H9 (cell line): Measurements from ENCODE around the gene DEFB110. TPM values are rescaled to one million over a fixed set of nuclear protein-coding genes. Genes with fewer than 3 reads are reported as not detected.

Experiments
- DNase-seq: peaks from one replicate; pipeline ENCODE4 v3.0.0-alpha.2; 2017
- H2AFZ ChIP-seq: one replicate; pipeline ENCODE4 v1.6.1; 2013; ENCODE audit warnings: mild to moderate bottlenecking, low read length, control low read depth, moderate library complexity
- H2AK5ac ChIP-seq: 2 replicates; pipeline ENCODE4 v1.6.1; 2013; ENCODE audit warnings: low read length, control low read depth, mixed read lengths; ENCODE audit not compliant: insufficient read length
- H2BK120ac ChIP-seq: one replicate; pipeline ENCODE4 v1.6.1; 2013; ENCODE audit warnings: low read depth, mild to moderate bottlenecking, low read length, control low read depth, inconsistent platforms; ENCODE audit not compliant: poor library complexity, severe bottlenecking
- H2BK12ac ChIP-seq: 2 replicates; pipeline ENCODE4 v1.6.1; 2013; ENCODE audit warnings: low read length, control low read depth, mixed read lengths, low read depth; ENCODE audit not compliant: insufficient read length
- H2BK15ac ChIP-seq: 2 replicates; pipeline ENCODE4 v1.6.1; 2013; ENCODE audit warnings: low read depth, low read length, control low read depth
- H2BK20ac ChIP-seq: one replicate; pipeline ENCODE4 v1.6.1; 2013; ENCODE audit warnings: low read depth, mild to moderate bottlenecking, low read length, control low read depth, inconsistent platforms; ENCODE audit not compliant: poor library complexity, severe bottlenecking
- H2BK5ac ChIP-seq: 2 replicates; pipeline ENCODE4 v1.6.1; 2013; ENCODE audit warnings: low read length, control low read depth, mixed read lengths; ENCODE audit not compliant: insufficient read length
- H3K14ac ChIP-seq: 2 replicates; pipeline ENCODE4 v1.6.1; 2013; ENCODE audit warnings: low read length, control low read depth; ENCODE audit not compliant: insufficient read depth
- H3K18ac ChIP-seq: 2 replicates; pipeline ENCODE4 v1.6.1; 2013; ENCODE audit warnings: low read depth, mild to moderate bottlenecking, mixed read lengths, low read length, control low read depth; ENCODE audit not compliant: insufficient read length
- H3K23ac ChIP-seq: 2 replicates; pipeline ENCODE4 v1.6.1; 2013; ENCODE audit warnings: low read length, control low read depth, mixed read lengths, low read depth; ENCODE audit not compliant: insufficient read length
- H3K23me2 ChIP-seq: 2 replicates; pipeline ENCODE4 v1.6.1; 2013; ENCODE audit warnings: low read depth, mild to moderate bottlenecking, mixed read lengths, low read length, control low read depth; ENCODE audit not compliant: insufficient read length, poor library complexity, severe bottlenecking
- H3K27ac ChIP-seq: 2 replicates; pipeline ENCODE4 v1.5.1; 2013; ENCODE audit warnings: low read length, control low read depth, mixed read lengths, low read depth; ENCODE audit not compliant: insufficient read length
- H3K27me3 ChIP-seq: 2 replicates; pipeline ENCODE4 v1.6.1; 2013; ENCODE audit warnings: low read length, control low read depth, inconsistent platforms; ENCODE audit not compliant: insufficient read depth
- H3K4ac ChIP-seq: 2 replicates; pipeline ENCODE4 v1.6.1; 2013; ENCODE audit warnings: low read depth, mild to moderate bottlenecking, control low read depth, inconsistent platforms, low read length, moderate library complexity
- H3K4me1 ChIP-seq: 2 replicates; pipeline ENCODE4 v1.6.1; 2013; ENCODE audit warnings: low read length, control low read depth, inconsistent platforms; ENCODE audit not compliant: insufficient read depth
- H3K4me2 ChIP-seq: 2 replicates; pipeline ENCODE4 v1.6.1; 2013; ENCODE audit warnings: low read length, control low read depth, mixed read lengths; ENCODE audit not compliant: insufficient read length, insufficient read depth
- H3K56ac ChIP-seq: 2 replicates; pipeline ENCODE4 v1.6.1; 2013; ENCODE audit warnings: low read depth, mild to moderate bottlenecking, mixed read lengths, low read length, control low read depth; ENCODE audit not compliant: insufficient read length
- H3K79me1 ChIP-seq: 2 replicates; pipeline ENCODE4 v1.6.1; 2013; ENCODE audit warnings: low read depth, mild to moderate bottlenecking, moderate library complexity, low read length, control low read depth, inconsistent platforms; ENCODE audit not compliant: insufficient read depth, poor library complexity, severe bottlenecking
- H3K79me2 ChIP-seq: 2 replicates; pipeline ENCODE4 v1.6.1; 2013; ENCODE audit warnings: low read length, control low read depth, inconsistent platforms; ENCODE audit not compliant: insufficient read depth
- H3K9ac ChIP-seq: 2 replicates; pipeline ENCODE4 v1.6.1; 2013; ENCODE audit warnings: low read length, control low read depth, mixed read lengths; ENCODE audit not compliant: insufficient read length; ENCODE audit errors: extremely low read depth
- H3K9me3 ChIP-seq: one replicate; pipeline ENCODE4 v1.6.1; 2013; ENCODE audit warnings: low read depth, low read length, inconsistent platforms; ENCODE audit not compliant: control insufficient read depth
- H3T11ph ChIP-seq: one replicate; pipeline ENCODE4 v1.6.1; 2013; ENCODE audit warnings: mild to moderate bottlenecking, low read length, control low read depth, inconsistent platforms
- H4K20me1 ChIP-seq: one replicate; pipeline ENCODE4 v1.6.1; 2013; ENCODE audit not compliant: control insufficient read depth, insufficient read length, insufficient read depth
- H4K5ac ChIP-seq: 2 replicates; pipeline ENCODE4 v1.6.1; 2013; ENCODE audit warnings: low read depth, mild to moderate bottlenecking, mixed read lengths, low read length, control low read depth; ENCODE audit not compliant: insufficient read length
- H4K8ac ChIP-seq: replicated peaks from 2 replicates; pipeline ENCODE4 v1.6.1; 2013; ENCODE audit warnings: low read length, control low read depth, mixed read lengths, low read depth; ENCODE audit not compliant: insufficient read length
- H4K91ac ChIP-seq: 2 replicates; pipeline ENCODE4 v1.6.1; 2013; ENCODE audit warnings: low read depth, mild to moderate bottlenecking, moderate library complexity, mixed read lengths, low read length, control low read depth; ENCODE audit not compliant: insufficient read length
- H3K27ac Mint-ChIP-seq, 3 experiments: 2 replicates in 2 of 3; 3 replicates in 1 of 3; pipeline ENCODE4 v1.8.0; 2020 to 2021; ENCODE audit warnings: mixed read lengths in 3 of 3, mild to moderate bottlenecking in 1 of 3, moderate library complexity in 1 of 3
- H3K27me3 Mint-ChIP-seq: 2 replicates; pipeline ENCODE4 v1.8.0; 2021; ENCODE audit warnings: low read depth, mild to moderate bottlenecking, moderate library complexity, mixed read lengths
- H3K36me3 Mint-ChIP-seq, 3 experiments: 2 replicates in 2 of 3; 3 replicates in 1 of 3; pipeline ENCODE4 v1.8.0; 2020 to 2021; ENCODE audit warnings: low read depth in 3 of 3, mixed read lengths in 3 of 3; ENCODE audit not compliant: insufficient read depth in 1 of 3
- H3K4me1 Mint-ChIP-seq, 2 experiments: 2 replicates each; pipeline ENCODE4 v1.8.0; 2020; ENCODE audit warnings: mixed read lengths in 2 of 2
- H3K4me3 Mint-ChIP-seq, 2 experiments: 2 replicates in 1 of 2; 3 replicates in 1 of 2; pipeline ENCODE4 v1.8.0; 2020 to 2021; ENCODE audit warnings: mild to moderate bottlenecking in 2 of 2, mixed read lengths in 2 of 2, moderate library complexity in 1 of 2
- H3K9me3 Mint-ChIP-seq, 2 experiments: 2 replicates in 1 of 2; 3 replicates in 1 of 2; pipeline ENCODE4 v1.8.0; 2020; ENCODE audit warnings: mild to moderate bottlenecking in 2 of 2, mixed read lengths in 2 of 2, moderate library complexity in 1 of 2
- WGBS: extraction: QIAGEN DNeasy Blood & Tissue Kit; methylation state at CpG from one replicate; pipeline ENCODE4 v1.1.7; 2013; ENCODE audit warnings: missing lambda C conversion rate, low lambda C conversion rate, mixed read lengths; ENCODE audit not compliant: insufficient read length; ENCODE audit errors: extremely low coverage; 5-methylcytosine and 5-hydroxymethylcytosine counted together
- total RNA-seq: library from RNA; stranded (reverse); gene quantifications from 2 replicates; pipeline ENCODE4 v1.2.1, GENCODE V29; 2021
- TF ChIP-seq, protein P1 (sequence below): fragments of 200-600 bp; sonication (generic); conservative IDR thresholded peaks from 3 replicates; pipeline ENCODE4 v1.8.0; 2021; ENCODE audit warnings: antibody characterized with exemption, mild to moderate bottlenecking

The DEFB110 gene
- total RNA-seq, 1 experiment from 2014 or later, result not detected

- no peaks in the 10 kb centered on the region for H3K79me2 ChIP-seq
- DNase-seq, result no peak
- no peak within 1 kb of the TSS for H2BK20ac ChIP-seq
- no peak within 1 kb of the TSS for H3T11ph ChIP-seq
- Mint-ChIP-seq H3K4me3 (no peak within 1 kb of the TSS), H3K27ac (peak within 1 kb of the TSS; percentile 29 to 80 (median 38); a peak in 3 of 7 replicates), H3K9me3 (no peaks in the 10 kb centered on the region), H3K36me3 (no peaks in the 10 kb centered on the region), H3K27me3 (no peaks in the 10 kb centered on the region), H3K4me1 (peaks cover 38 to 44% of the 10 kb centered on the region in 2 experiments)
- no peaks in the 10 kb centered on the region for H4K20me1 ChIP-seq
- no peak within 1 kb of the TSS for H3K14ac ChIP-seq
- H2AK5ac ChIP-seq, result no peak within 1 kb of the TSS
- no peak within 1 kb of the TSS for H2BK120ac ChIP-seq
- H4K91ac ChIP-seq, result no peak within 1 kb of the TSS
- H3K79me1 ChIP-seq, result no peaks in the 10 kb centered on the region
- WGBS, result no CpG with 5 or more reads among the region's 2 CpGs
- H3K4ac ChIP-seq, result no peak within 1 kb of the TSS
- H3K23me2 ChIP-seq, result no peaks in the 10 kb centered on the region
- H3K4me2 ChIP-seq, result no peak within 1 kb of the TSS
- H2AFZ ChIP-seq, result no peak within 1 kb of the TSS
- H3K27ac ChIP-seq, result no peak within 1 kb of the TSS
- no peaks in the 10 kb centered on the region; the same call in 1 of the 2 replicates for H3K4me1 ChIP-seq
- H3K9me3 ChIP-seq, result no peaks in the 10 kb centered on the region
- H3K18ac ChIP-seq, result no peak within 1 kb of the TSS
- no peak within 1 kb of the TSS for H3K23ac ChIP-seq
- H4K8ac ChIP-seq, result no peak within 1 kb of the TSS
- no peaks in the 10 kb centered on the region for H3K27me3 ChIP-seq
- no peak within 1 kb of the TSS for H2BK15ac ChIP-seq
- H2BK5ac ChIP-seq, result no peak within 1 kb of the TSS
- no peak within 1 kb of the TSS for H4K5ac ChIP-seq
- no peak within 1 kb of the TSS for H2BK12ac ChIP-seq
- H3K56ac ChIP-seq, result no peak within 1 kb of the TSS
- TF ChIP-seq, protein P1, sequence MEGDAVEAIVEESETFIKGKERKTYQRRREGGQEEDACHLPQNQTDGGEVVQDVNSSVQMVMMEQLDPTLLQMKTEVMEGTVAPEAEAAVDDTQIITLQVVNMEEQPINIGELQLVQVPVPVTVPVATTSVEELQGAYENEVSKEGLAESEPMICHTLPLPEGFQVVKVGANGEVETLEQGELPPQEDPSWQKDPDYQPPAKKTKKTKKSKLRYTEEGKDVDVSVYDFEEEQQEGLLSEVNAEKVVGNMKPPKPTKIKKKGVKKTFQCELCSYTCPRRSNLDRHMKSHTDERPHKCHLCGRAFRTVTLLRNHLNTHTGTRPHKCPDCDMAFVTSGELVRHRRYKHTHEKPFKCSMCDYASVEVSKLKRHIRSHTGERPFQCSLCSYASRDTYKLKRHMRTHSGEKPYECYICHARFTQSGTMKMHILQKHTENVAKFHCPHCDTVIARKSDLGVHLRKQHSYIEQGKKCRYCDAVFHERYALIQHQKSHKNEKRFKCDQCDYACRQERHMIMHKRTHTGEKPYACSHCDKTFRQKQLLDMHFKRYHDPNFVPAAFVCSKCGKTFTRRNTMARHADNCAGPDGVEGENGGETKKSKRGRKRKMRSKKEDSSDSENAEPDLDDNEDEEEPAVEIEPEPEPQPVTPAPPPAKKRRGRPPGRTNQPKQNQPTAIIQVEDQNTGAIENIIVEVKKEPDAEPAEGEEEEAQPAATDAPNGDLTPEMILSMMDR, result no peak
- no peak within 1 kb of the TSS for H3K9ac ChIP-seq
Observed at GRCh38 chr6:49969605-49970004, 52.2 kb downstream of the DEFB110 start, which contains the start of gene DEFB113. Gene DEFB113 (minus strand): TSS chr6:49969625. CDS start chr6:49969625, 0 bp downstream.

Other genes with a start within 250 kb of the DEFB110 start
- not detected in 2 replicates for gene PGK2, start 234.7 kb downstream of the DEFB110 start, total RNA-seq
- not detected in 2 replicates for gene CRISP1, start 155.5 kb downstream of the DEFB110 start, total RNA-seq
- gene DEFB114, start 57.8 kb downstream of the DEFB110 start, total RNA-seq, result not detected in 2 replicates
- gene DEFB113, start 52.4 kb downstream of the DEFB110 start, total RNA-seq, result not detected in 2 replicates
- not detected in 2 replicates for gene DEFB112, start 27.9 kb upstream of the DEFB110 start, total RNA-seq